Measurements from ENCODE around the gene SAPCD2.

SAPCD2 gene

DNA sequence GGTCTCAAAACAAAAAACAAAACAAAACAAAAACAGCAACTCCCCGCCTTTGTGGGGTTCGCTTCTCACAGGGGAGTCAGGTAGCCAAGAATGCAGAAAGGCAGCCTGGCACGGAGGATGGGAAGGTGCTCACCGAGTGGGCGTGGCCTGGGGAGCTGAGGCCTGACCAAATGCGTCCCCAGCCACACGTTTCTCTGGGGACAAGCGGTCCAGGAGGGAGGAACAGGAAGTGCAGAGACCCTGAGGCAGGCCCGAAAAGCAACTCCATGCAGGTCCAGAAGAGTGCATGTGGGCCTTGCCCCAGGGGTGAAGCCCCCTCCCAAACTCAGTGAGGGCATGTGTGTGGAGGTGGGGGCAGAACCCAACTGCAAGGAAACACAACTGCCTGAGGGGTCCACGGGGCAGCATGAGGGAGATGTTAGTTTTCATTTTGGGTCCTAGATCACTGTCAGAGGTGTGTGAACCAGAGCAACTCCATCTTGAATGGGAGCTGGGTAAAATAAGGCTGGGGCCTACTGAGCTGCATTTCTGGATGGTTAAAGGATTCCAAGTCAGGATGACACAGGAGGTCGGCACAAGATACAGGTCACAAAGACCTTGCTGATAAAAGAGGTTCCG, 4.4 kb upstream of the SAPCD2 start:
- H3K27me3 ChIP-seq (ENCODE audit: control insufficient read depth, insufficient read depth, low read length): no peaks in the 10 kb centered on the region
- H3K4me3 ChIP-seq (ENCODE audit: low read length): no peak overlapping the region
- H3K4me1 ChIP-seq (ENCODE audit: control insufficient read depth, insufficient read depth, low read length): no peaks in the 10 kb centered on the region
- no peaks in the 10 kb centered on the region for H3K36me3 ChIP-seq (ENCODE audit: control insufficient read depth, insufficient read depth, low read length)
- H3K9ac ChIP-seq (ENCODE audit: low read length): no peak overlapping the region
- no peak overlapping the region for H3K27ac ChIP-seq (ENCODE audit: low read depth, low read length)

- no peak overlapping the region for H3K4me3 ChIP-seq (ENCODE audit: low read length)
- peaks cover 7% of the 10 kb centered on the region for H3K27me3 ChIP-seq (ENCODE audit: control insufficient read depth, insufficient read depth, low read length)
- H3K9ac ChIP-seq (ENCODE audit: low read length): no peak overlapping the region
- no peaks in the 10 kb centered on the region for H3K36me3 ChIP-seq (ENCODE audit: control insufficient read depth, insufficient read depth, low read length)
- no peak overlapping the region for H3K27ac ChIP-seq (ENCODE audit: low read depth, low read length)
- no peaks in the 10 kb centered on the region for H3K4me1 ChIP-seq (ENCODE audit: control insufficient read depth, insufficient read depth, low read length)
These were observed 3.6 kb upstream of the SAPCD2 start for GRCh38 chr9:137073992-137074399.

GRCh38 chr9:137071282-137071681, 925 bp upstream of the SAPCD2 start:
- H3K9ac ChIP-seq (ENCODE audit: low read length): no peak overlapping the region
- H3K36me3 ChIP-seq (ENCODE audit: control insufficient read depth, insufficient read depth, low read length): no peaks in the 10 kb centered on the region
- H3K27me3 ChIP-seq (ENCODE audit: control insufficient read depth, insufficient read depth, low read length): peaks cover 14% of the 10 kb centered on the region
- no peaks in the 10 kb centered on the region for H3K4me1 ChIP-seq (ENCODE audit: control insufficient read depth, insufficient read depth, low read length)
- no peak overlapping the region for H3K4me3 ChIP-seq (ENCODE audit: low read length)
- H3K27ac ChIP-seq (ENCODE audit: low read depth, low read length): no peak overlapping the region

GRCh38 chr9:137070906-137071275, 534 bp upstream of the SAPCD2 start:
- Histone ChIP-seq H3K36me3 (ENCODE audit: control insufficient read depth, insufficient read depth, low read length) (no peaks in the 10 kb centered on the region), H3K9ac (ENCODE audit: low read length) (no peak overlapping the region), H3K4me1 (ENCODE audit: control insufficient read depth, insufficient read depth, low read length) (no peaks in the 10 kb centered on the region), H3K27me3 (ENCODE audit: control insufficient read depth, insufficient read depth, low read length) (peaks cover 14% of the 10 kb centered on the region), H3K27ac (ENCODE audit: low read depth, low read length) (no peak overlapping the region), H3K4me3 (ENCODE audit: low read length) (peak overlapping the region; percentile 37)

- no peak overlapping the region for H3K9ac ChIP-seq (ENCODE audit: low read length)
- no peaks in the 10 kb centered on the region for H3K36me3 ChIP-seq (ENCODE audit: control insufficient read depth, insufficient read depth, low read length)
- no peak overlapping the region for H3K4me3 ChIP-seq (ENCODE audit: low read length)
- H3K4me1 ChIP-seq (ENCODE audit: control insufficient read depth, insufficient read depth, low read length): no peaks in the 10 kb centered on the region
- no peak overlapping the region for H3K27ac ChIP-seq (ENCODE audit: low read depth, low read length)
- H3K27me3 ChIP-seq (ENCODE audit: control insufficient read depth, insufficient read depth, low read length): peaks cover 14% of the 10 kb centered on the region
These were observed 757 bp downstream of the SAPCD2 start for GRCh38 chr9:137069508-137070091.

- H3K9ac ChIP-seq (ENCODE audit: low read length): no peak overlapping the region
- H3K4me1 ChIP-seq (ENCODE audit: control insufficient read depth, insufficient read depth, low read length): no peaks in the 10 kb centered on the region
- no peak overlapping the region for H3K27ac ChIP-seq (ENCODE audit: low read depth, low read length)
- peaks cover 14% of the 10 kb centered on the region for H3K27me3 ChIP-seq (ENCODE audit: control insufficient read depth, insufficient read depth, low read length)
- H3K4me3 ChIP-seq (ENCODE audit: low read length): no peak overlapping the region
- H3K36me3 ChIP-seq (ENCODE audit: control insufficient read depth, insufficient read depth, low read length): no peaks in the 10 kb centered on the region
These were observed 1.5 kb downstream of the SAPCD2 start for GRCh38 chr9:137068539-137069507.

DNA sequence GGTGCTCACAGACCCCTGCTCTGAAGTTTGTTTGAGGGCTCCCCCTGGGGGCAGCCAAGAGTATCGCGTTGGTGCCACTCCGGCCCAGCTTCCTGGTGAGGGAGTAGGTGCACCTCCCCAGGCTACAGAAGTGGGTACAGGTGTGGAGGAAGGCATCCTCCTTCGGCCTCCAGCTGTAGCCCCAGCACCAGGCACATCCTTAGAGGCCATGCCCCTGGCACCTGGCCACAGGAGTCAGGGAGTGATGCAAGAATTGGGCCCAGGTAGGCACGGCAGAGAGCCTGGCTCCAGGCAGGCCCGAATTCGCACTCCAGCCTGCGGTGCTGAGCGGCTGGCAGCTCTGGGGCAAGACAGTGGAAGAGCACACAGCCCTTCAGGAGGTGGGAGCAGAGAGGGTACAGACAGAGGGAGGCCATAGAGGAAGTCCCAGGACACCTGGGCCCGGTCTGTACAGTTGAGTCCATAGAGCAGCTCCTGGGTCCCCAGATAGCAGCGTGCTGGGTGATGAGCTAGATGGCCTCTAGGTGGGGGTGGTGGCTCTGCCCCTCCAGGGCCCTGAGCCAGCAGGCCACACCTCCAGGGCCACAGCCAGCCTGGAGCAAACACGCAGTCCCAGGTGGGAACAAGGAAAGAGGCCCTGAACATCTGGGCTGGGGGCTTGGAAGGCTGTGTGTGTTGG, 2.4 kb downstream of the SAPCD2 start:
- Histone ChIP-seq H3K36me3 (ENCODE audit: control insufficient read depth, insufficient read depth, low read length) (no peaks in the 10 kb centered on the region), H3K9ac (ENCODE audit: low read length) (no peak overlapping the region)

GRCh38 chr9:137066096-137066861, 4.1 kb downstream of the SAPCD2 start:
- no peak overlapping the region for H3K27ac ChIP-seq (ENCODE audit: low read depth, low read length)
- H3K36me3 ChIP-seq (ENCODE audit: control insufficient read depth, insufficient read depth, low read length): no peaks in the 10 kb centered on the region
- H3K4me1 ChIP-seq (ENCODE audit: control insufficient read depth, insufficient read depth, low read length): no peaks in the 10 kb centered on the region
- no peak overlapping the region for H3K9ac ChIP-seq (ENCODE audit: low read length)
- H3K27me3 ChIP-seq (ENCODE audit: control insufficient read depth, insufficient read depth, low read length): peaks cover 14% of the 10 kb centered on the region
- H3K4me3 ChIP-seq (ENCODE audit: low read length): no peak overlapping the region

More for the DNA sequence above, 2.4 kb downstream of the SAPCD2 start:
- H3K27me3 ChIP-seq (ENCODE audit: control insufficient read depth, insufficient read depth, low read length): peaks cover 14% of the 10 kb centered on the region
- no peak overlapping the region for H3K27ac ChIP-seq (ENCODE audit: low read depth, low read length)
- no peaks in the 10 kb centered on the region for H3K4me1 ChIP-seq (ENCODE audit: control insufficient read depth, insufficient read depth, low read length)
- H3K4me3 ChIP-seq (ENCODE audit: low read length): no peak overlapping the region

DNA sequence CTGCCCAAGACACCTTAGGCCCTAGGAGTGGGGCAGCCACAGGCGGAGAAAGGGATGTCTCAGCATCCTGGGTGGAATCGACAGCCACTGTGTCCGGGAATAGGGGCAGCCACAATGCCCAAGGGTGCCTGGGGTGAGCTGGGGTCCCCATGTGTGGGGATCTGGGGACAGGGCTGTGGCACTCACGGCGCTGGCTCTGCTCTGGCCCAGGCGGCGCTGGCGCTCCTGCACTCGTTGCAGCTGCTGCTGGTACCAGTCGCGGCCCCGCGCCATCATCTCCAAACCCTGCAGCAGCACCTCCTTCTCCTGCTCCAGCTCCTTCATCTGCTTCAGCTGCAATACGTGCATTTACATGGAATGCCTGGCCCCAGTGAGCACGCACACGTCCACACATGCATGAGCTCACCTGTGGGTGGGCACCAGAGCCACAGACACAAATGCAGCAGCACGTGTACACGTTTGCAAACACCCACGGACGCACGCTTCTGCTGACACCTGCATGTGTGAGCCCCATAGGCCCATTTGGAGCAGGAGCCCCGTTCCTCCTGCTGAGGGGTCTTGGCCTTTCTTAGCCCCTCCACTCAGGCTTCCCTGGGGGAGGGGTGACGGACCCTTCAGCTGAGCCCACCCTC, 4.9 kb downstream of the SAPCD2 start:
- no peaks in the 10 kb centered on the region for H3K36me3 ChIP-seq (ENCODE audit: control insufficient read depth, insufficient read depth, low read length)
- peaks cover 14% of the 10 kb centered on the region for H3K27me3 ChIP-seq (ENCODE audit: control insufficient read depth, insufficient read depth, low read length)
- no peaks in the 10 kb centered on the region for H3K4me1 ChIP-seq (ENCODE audit: control insufficient read depth, insufficient read depth, low read length)
- H3K9ac ChIP-seq (ENCODE audit: low read length): no peak overlapping the region
- H3K4me3 ChIP-seq (ENCODE audit: low read length): no peak overlapping the region
- no peak overlapping the region for H3K27ac ChIP-seq (ENCODE audit: low read depth, low read length)

DNA sequence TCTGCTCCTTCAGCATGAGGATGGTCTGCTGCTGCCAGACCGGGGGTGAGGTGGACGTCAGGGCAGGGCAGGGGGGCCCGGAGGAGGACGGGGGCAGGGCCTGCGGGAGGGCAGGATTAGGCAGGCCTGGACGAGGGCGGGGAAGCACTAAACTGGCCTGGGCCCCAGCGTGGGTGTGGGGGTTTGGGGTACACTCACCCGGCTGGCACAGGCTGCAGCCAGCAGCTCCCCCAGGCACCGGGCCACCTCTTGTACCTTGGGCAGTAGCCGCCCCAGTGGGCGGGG, 5.5 kb downstream of the SAPCD2 start:
- Histone ChIP-seq H3K36me3 (ENCODE audit: control insufficient read depth, insufficient read depth, low read length) (no peaks in the 10 kb centered on the region), H3K27me3 (ENCODE audit: control insufficient read depth, insufficient read depth, low read length) (peaks cover 14% of the 10 kb centered on the region), H3K9ac (ENCODE audit: low read length) (no peak overlapping the region), H3K4me3 (ENCODE audit: low read length) (no peak overlapping the region), H3K4me1 (ENCODE audit: control insufficient read depth, insufficient read depth, low read length) (no peaks in the 10 kb centered on the region), H3K27ac (ENCODE audit: low read depth, low read length) (no peak overlapping the region)

DNA sequence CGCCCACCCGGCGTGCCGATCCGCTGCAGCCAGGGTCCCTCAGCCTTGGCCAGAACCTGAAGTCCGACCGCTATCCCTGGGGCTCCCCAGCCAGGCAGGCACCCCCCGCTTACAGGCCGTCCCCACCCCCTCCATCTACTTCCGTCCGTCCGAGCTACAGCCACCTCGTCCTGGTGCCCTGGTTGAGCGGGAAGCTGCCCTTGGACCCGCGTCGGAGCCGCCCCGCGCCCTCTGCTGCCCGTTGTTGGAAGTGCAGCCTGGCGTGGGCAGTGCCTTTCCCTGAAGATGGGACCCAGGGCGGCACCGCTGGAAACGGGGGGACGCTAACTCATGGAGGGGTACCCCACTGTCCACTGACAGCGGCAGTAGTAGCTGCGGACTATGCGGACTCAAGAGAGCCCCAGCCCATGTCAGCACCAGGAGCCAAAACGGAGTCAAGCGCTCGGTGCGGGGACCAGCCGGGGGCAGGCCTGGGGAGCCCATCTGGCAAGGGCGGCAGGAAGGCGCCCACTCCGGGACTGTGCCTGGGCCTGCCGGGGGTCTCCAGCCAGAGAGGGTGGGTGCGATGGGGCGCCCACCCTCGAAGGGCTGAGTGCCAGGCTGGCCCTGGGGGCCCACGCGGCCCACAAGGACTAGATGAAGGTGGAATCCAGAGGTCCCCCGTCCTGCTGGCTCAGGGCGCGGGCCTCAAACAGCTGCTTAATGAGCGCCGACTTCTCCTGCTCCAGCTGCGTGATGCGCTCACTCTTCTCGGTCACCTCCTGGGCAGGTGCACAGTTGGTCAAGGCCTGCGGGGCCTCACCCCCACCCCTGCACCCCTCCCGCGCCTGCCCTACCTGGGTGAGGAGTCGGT, 6.1 kb downstream of the SAPCD2 start:
- no peak overlapping the region for H3K27ac ChIP-seq (ENCODE audit: low read depth, low read length)
- no peaks in the 10 kb centered on the region for H3K4me1 ChIP-seq (ENCODE audit: control insufficient read depth, insufficient read depth, low read length)
- H3K4me3 ChIP-seq (ENCODE audit: low read length): no peak overlapping the region
- H3K27me3 ChIP-seq (ENCODE audit: control insufficient read depth, insufficient read depth, low read length): peaks cover 10% of the 10 kb centered on the region
- H3K9ac ChIP-seq (ENCODE audit: low read length): no peak overlapping the region
- H3K36me3 ChIP-seq (ENCODE audit: control insufficient read depth, insufficient read depth, low read length): no peaks in the 10 kb centered on the region

Data from rectal smooth muscle tissue (tissue), 1 donor.